Measurements from ENCODE around the gene MPND.

GRCh38 chr19:4324228-4324627 lies 19.1 kb upstream of the MPND start:
- TF ChIP-seq, protein P1, sequence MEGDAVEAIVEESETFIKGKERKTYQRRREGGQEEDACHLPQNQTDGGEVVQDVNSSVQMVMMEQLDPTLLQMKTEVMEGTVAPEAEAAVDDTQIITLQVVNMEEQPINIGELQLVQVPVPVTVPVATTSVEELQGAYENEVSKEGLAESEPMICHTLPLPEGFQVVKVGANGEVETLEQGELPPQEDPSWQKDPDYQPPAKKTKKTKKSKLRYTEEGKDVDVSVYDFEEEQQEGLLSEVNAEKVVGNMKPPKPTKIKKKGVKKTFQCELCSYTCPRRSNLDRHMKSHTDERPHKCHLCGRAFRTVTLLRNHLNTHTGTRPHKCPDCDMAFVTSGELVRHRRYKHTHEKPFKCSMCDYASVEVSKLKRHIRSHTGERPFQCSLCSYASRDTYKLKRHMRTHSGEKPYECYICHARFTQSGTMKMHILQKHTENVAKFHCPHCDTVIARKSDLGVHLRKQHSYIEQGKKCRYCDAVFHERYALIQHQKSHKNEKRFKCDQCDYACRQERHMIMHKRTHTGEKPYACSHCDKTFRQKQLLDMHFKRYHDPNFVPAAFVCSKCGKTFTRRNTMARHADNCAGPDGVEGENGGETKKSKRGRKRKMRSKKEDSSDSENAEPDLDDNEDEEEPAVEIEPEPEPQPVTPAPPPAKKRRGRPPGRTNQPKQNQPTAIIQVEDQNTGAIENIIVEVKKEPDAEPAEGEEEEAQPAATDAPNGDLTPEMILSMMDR (IDR thresholded peaks at IDR 0.05), result no peak
- TF ChIP-seq POLR2A (IDR thresholded peaks at IDR 0.05), result no peak
